LoVo (cell line): ENCODE results near the gene DNMT3A.

ENCODE experiments used
- DNase-seq: peaks from one replicate; pipeline ENCODE4 v3.0.0-alpha.2; 2016; ENCODE audit warnings: low spot score

The DNMT3A gene

GRCh38 chr2:25257032-25257552 lies 84.6 kb downstream of the DNMT3A start:
- no peak for DNase-seq

- DNase-seq: no peak
Observed at GRCh38 chr2:25256488-25256875, 85.2 kb downstream of the DNMT3A start.

- DNase-seq: no peak
Observed at GRCh38 chr2:25255745-25256487, 85.8 kb downstream of the DNMT3A start.

GRCh38 chr2:25254961-25255360 lies 86.8 kb downstream of the DNMT3A start:
- no peak for DNase-seq

GRCh38 chr2:25253153-25253626 lies 88.5 kb downstream of the DNMT3A start:
- no peak for DNase-seq

- DNase-seq: no peak
Observed at GRCh38 chr2:25252291-25253152, 89.2 kb downstream of the DNMT3A start.

GRCh38 chr2:25251422-25252273 lies 90.1 kb downstream of the DNMT3A start:
- no peak for DNase-seq

GRCh38 chr2:25251071-25251421 lies 90.7 kb downstream of the DNMT3A start:
- no peak for DNase-seq

GRCh38 chr2:25250331-25251070 lies 91.2 kb downstream of the DNMT3A start:
- no peak for DNase-seq

GRCh38 chr2:25249785-25250184 lies 91.9 kb downstream of the DNMT3A start:
- DNase-seq: no peak

- DNase-seq: no peak
Observed at GRCh38 chr2:25247792-25248512, 93.8 kb downstream of the DNMT3A start.

GRCh38 chr2:25246558-25247290 lies 95.0 kb downstream of the DNMT3A start:
- DNase-seq: no peak

GRCh38 chr2:25246001-25246400 lies 95.7 kb downstream of the DNMT3A start:
- no peak for DNase-seq

- DNase-seq: no peak
Observed at GRCh38 chr2:25245141-25245540, 96.6 kb downstream of the DNMT3A start.

GRCh38 chr2:25243995-25244394 lies 97.7 kb downstream of the DNMT3A start:
- no peak for DNase-seq

GRCh38 chr2:25241452-25241851 lies 100.3 kb downstream of the DNMT3A start:
- DNase-seq: no peak

- DNase-seq: no peak
Observed at GRCh38 chr2:25240636-25241035, 101.1 kb downstream of the DNMT3A start.

- no peak for DNase-seq
Observed at GRCh38 chr2:25238920-25239319, 102.8 kb downstream of the DNMT3A start.

- no peak for DNase-seq
Observed at GRCh38 chr2:25237764-25238163, 104.0 kb downstream of the DNMT3A start.

- DNase-seq: no peak
Observed at GRCh38 chr2:25236736-25237135, 105.0 kb downstream of the DNMT3A start.
